CD4-positive, CD25-positive, alpha-beta regulatory T cell (primary cell): ENCODE measurements around the gene CCN5. TPM values are rescaled to one million over a fixed set of nuclear protein-coding genes. Genes with fewer than 3 reads are reported as not detected.
"Not testable (repeated sequence)": the region's sequence is repeated elsewhere in the genome, so short reads cannot be mapped to it uniquely, and the experiment has no call there.

ENCODE experiments used
- ATAC-seq, 2 donors: fragments of 150-1000 bp; cut with Tn5 transposase; one replicate each; pipeline ENCODE4 v1.10.0; 2021; ENCODE audit warnings: low read depth in 2 of 2, moderate number of reproducible peaks in 2 of 2, moderate library complexity in 1 of 2
- DNase-seq, 3 donors: peaks; one replicate each; pipeline versions ENCODE4 v3.0.0 to v3.0.0-alpha.2; 2012 to 2022; ENCODE audit warnings: mixed read lengths in 1 of 3
- H3K27ac ChIP-seq: one replicate; pipeline ENCODE4 v1.7.0; 2013; ENCODE audit warnings: mild to moderate bottlenecking, low read length; ENCODE audit not compliant: insufficient read depth, poor library complexity, severe bottlenecking
- H3K27me3 ChIP-seq: one replicate; pipeline ENCODE4 v1.7.0; 2013; ENCODE audit warnings: low read length; ENCODE audit not compliant: control insufficient read depth, insufficient read depth
- H3K36me3 ChIP-seq: one replicate; pipeline ENCODE4 v1.7.0; 2013; ENCODE audit warnings: mild to moderate bottlenecking, low read length, moderate library complexity; ENCODE audit not compliant: control insufficient read depth, insufficient read depth
- H3K4me1 ChIP-seq: 2 replicates; pipeline ENCODE4 v1.7.0; 2013; ENCODE audit warnings: mild to moderate bottlenecking, low read length; ENCODE audit not compliant: insufficient read depth, control insufficient read depth, poor library complexity, severe bottlenecking
- H3K4me3 ChIP-seq: one replicate; pipeline ENCODE4 v1.7.0; 2013; ENCODE audit warnings: low read depth, mild to moderate bottlenecking, low read length, moderate library complexity
- H3K9me3 ChIP-seq, 2 experiments: 1 replicate in 1 of 2; 2 replicates in 1 of 2; pipeline ENCODE4 v1.7.0; 2013; ENCODE audit warnings: low read length in 2 of 2, mild to moderate bottlenecking in 1 of 2, moderate library complexity in 1 of 2; ENCODE audit not compliant: control insufficient read depth in 2 of 2
- H3K27ac Mint-ChIP-seq, 3 donors: one replicate each; pipeline ENCODE4 v1.8.0; 2020 to 2022; ENCODE audit warnings: mild to moderate bottlenecking in 3 of 3, mixed read lengths in 3 of 3, moderate library complexity in 2 of 3
- H3K27me3 Mint-ChIP-seq: one replicate; pipeline ENCODE4 v1.8.0; 2022; ENCODE audit warnings: mild to moderate bottlenecking, mixed read lengths
- H3K36me3 Mint-ChIP-seq: one replicate; pipeline ENCODE4 v1.8.0; 2020; ENCODE audit warnings: mixed read lengths
- H3K4me1 Mint-ChIP-seq, 4 donors: one replicate each; pipeline ENCODE4 v1.8.0; 2020 to 2022; ENCODE audit warnings: mixed read lengths in 4 of 4, mild to moderate bottlenecking in 1 of 4
- H3K4me3 Mint-ChIP-seq, 4 donors: one replicate each; pipeline ENCODE4 v1.8.0; 2020 to 2022; ENCODE audit warnings: mild to moderate bottlenecking in 4 of 4, mixed read lengths in 4 of 4, moderate library complexity in 3 of 4
- H3K9me3 Mint-ChIP-seq, 7 donors: one replicate each; pipeline ENCODE4 v1.8.0; 2020 to 2022; ENCODE audit warnings: mixed read lengths in 7 of 7, mild to moderate bottlenecking in 3 of 7, moderate library complexity in 2 of 7
- polyA plus RNA-seq, 4 donors: library from polyadenylated mRNA; unstranded; fragments of 300-500 nt; fragmentation: Illumina TruSeq; gene quantifications; one replicate each; pipeline ENCODE4 v1.2.3, GENCODE V29; 2021
- total RNA-seq: library from RNA; stranded (reverse); gene quantifications from one replicate; pipeline ENCODE4 v1.2.3, GENCODE V29; 2022

The CCN5 gene, protein sequence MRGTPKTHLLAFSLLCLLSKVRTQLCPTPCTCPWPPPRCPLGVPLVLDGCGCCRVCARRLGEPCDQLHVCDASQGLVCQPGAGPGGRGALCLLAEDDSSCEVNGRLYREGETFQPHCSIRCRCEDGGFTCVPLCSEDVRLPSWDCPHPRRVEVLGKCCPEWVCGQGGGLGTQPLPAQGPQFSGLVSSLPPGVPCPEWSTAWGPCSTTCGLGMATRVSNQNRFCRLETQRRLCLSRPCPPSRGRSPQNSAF
- total RNA-seq (not detected), polyA plus RNA-seq (not detected)

DNA sequence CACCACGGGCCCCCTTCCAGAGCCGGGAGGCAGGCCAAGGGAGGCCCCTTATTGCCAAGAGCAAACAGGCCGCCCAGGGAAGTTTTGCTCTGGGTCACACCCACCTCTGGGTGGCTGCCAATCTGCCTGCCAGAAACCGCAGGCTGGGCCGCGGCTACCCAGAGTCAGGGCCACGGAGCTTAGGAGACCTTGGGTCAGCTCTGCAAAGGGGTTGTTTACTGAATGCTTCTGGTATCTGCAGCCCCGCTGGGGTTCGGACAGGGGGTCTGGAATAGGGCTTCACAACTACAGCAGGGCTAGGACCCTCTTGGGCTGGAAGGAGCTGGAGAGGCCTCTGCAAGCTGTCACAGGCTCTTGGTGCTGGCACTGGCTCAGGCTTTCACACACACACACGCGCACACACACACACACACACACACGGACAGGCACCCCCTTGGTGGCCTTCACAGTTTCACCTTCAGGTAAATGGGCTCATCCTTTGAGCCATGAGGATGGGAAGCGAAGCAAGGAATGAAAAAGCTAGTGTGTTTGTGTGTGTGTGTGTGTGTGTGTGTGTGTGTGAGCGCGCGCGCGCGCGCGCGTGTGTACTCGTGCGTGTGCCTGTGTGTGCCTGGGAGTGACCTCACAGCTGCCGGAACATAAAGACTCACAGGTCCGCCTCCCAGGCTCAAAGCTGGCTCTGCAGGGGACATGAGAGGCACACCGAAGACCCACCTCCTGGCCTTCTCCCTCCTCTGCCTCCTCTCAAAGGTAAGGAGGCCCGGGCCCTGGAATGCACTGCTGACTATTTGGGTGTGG is at the start of gene CCN5:
CCN5 (plus strand) TSS at position 669 of the 798 bp plus-strand sequence; CDS start at position 691, 22 bp downstream.
- no peaks in the 10 kb centered on the region for H3K9me3 Mint-ChIP-seq
- H3K27me3 ChIP-seq, result no peaks in the 10 kb centered on the region
- no peaks in the 10 kb centered on the region for H3K9me3 ChIP-seq
- H3K36me3 ChIP-seq, result no peaks in the 10 kb centered on the region
- ATAC-seq (no peak), DNase-seq (no peak)
- peaks cover 5% of the 10 kb centered on the region for H3K27me3 Mint-ChIP-seq
- H3K4me1 Mint-ChIP-seq, result peaks cover 0 to 6% (median 0%) of the 10 kb centered on the region in 4 donors
- no peak within 1 kb of the TSS for H3K27ac Mint-ChIP-seq
- no peak within 1 kb of the TSS for H3K27ac ChIP-seq
- H3K4me3 Mint-ChIP-seq, result no peak within 1 kb of the TSS
- no peak within 1 kb of the TSS for H3K4me3 ChIP-seq
- H3K4me1 ChIP-seq, result no peaks in the 10 kb centered on the region
- no peaks in the 10 kb centered on the region for H3K36me3 Mint-ChIP-seq

DNA sequence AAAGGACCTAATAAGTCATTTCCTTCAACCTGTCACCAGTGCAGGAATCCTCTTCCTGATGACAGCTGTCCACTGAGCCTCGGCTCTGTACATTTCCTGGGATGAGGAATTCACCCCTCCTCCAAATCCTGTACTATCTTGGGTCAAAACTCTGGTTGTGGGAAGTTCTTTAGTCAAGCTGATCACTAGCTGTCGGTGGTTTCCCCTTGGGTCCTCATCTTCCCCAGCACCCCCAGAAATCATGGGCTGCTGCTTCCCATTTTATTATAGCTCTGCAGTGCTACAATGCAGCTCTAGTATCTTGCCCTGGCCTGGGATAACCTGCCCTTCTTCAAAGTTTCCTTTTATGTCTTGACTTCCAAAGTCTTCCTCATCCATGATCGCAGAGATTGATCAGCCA is 49.1 kb upstream of the CCN5 start:
- Histone ChIP-seq H3K36me3 (no peaks in the 10 kb centered on the region), H3K9me3 (no peaks in the 10 kb centered on the region), H3K4me1 (no peaks in the 10 kb centered on the region), H3K27me3 (no peaks in the 10 kb centered on the region), H3K4me3 (no peak overlapping the region), H3K27ac (no peak overlapping the region)
- peaks cover 10 to 19% (median 17%) of the 10 kb centered on the region in 4 donors for H3K4me1 Mint-ChIP-seq
- DNase-seq (no peak), ATAC-seq (no peak)
- H3K9me3 Mint-ChIP-seq, result peaks cover 0 to 2% (median 0%) of the 10 kb centered on the region in 7 donors
- no peak overlapping the region for H3K4me3 Mint-ChIP-seq
- H3K36me3 Mint-ChIP-seq, result peaks cover 7% of the 10 kb centered on the region
- H3K27me3 Mint-ChIP-seq, result no peaks in the 10 kb centered on the region
- no peak overlapping the region for H3K27ac Mint-ChIP-seq

DNA sequence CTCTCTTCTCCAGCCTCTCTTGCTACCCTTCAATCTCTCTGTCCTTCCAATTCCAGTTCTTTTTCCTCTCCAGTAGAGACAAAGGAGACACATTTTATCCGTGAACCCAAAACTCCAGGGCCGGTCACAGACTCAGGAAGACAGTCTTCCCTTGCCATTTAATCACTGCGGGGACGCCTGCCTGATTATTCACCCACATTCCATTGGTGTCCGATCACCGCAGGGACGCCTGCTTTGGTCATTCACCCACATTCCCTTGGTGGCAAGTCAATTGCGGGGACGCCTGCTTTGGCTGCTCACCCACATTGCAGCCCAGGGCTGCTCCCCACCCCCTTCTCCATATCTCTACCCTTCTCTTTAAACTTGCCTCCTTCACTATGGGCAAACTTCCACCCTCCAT is 44.3 kb upstream of the CCN5 start:
- not testable (repeated sequence) for ATAC-seq, DNase-seq

DNA sequence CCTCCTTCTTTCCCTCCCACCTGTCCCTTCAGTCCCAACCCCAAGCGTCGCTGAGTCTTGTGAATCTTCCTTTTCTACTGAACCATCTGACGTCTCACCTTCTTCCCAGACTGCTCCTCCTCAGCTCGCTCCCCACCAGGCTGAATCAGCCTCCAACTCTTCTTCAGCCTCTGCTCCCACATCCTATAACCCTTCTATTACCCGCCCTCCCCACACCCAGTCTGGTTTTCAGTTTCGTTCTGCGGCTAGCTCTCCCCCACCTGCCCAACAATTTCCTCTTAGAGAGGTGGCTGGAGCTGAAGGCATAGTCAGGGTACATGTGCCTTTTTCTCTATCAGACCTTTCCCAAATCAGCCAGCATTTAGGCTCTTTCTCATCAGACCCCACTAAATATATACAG is 43.6 kb upstream of the CCN5 start:
- not testable (repeated sequence) for H3K27ac Mint-ChIP-seq, H3K27me3 Mint-ChIP-seq, H3K4me1 ChIP-seq, H3K27me3 ChIP-seq, H3K9me3 ChIP-seq, H3K36me3 Mint-ChIP-seq, H3K9me3 Mint-ChIP-seq, H3K36me3 ChIP-seq
- Mint-ChIP-seq H3K4me1 (peaks cover 5 to 34% (median 25%) of the 10 kb centered on the region in 4 donors), H3K4me3 (peak overlapping the region in 3 of 4 donors; percentile 92 to 96 (median 95))
- H3K4me3 ChIP-seq, result peak overlapping the region; percentile 79
- peak overlapping the region; percentile 57 for H3K27ac ChIP-seq
- peak; percentile 89 to 99 for ATAC-seq
- peak; percentile 18 to 88 (median 58) for DNase-seq

More for the DNA sequence above, 44.3 kb upstream of the CCN5 start:
- Mint-ChIP-seq H3K4me1 (peaks cover 5 to 34% (median 26%) of the 10 kb centered on the region in 4 donors), H3K4me3 (peak overlapping the region in 3 of 4 donors; percentile 92 to 96 (median 95))
- H3K27ac ChIP-seq, H3K9me3 ChIP-seq, H3K36me3 ChIP-seq, H3K9me3 Mint-ChIP-seq, H3K27me3 ChIP-seq, H3K27me3 Mint-ChIP-seq, H3K27ac Mint-ChIP-seq, H3K36me3 Mint-ChIP-seq, H3K4me1 ChIP-seq: not testable (repeated sequence)
- H3K4me3 ChIP-seq, result peak overlapping the region; percentile 79

DNA sequence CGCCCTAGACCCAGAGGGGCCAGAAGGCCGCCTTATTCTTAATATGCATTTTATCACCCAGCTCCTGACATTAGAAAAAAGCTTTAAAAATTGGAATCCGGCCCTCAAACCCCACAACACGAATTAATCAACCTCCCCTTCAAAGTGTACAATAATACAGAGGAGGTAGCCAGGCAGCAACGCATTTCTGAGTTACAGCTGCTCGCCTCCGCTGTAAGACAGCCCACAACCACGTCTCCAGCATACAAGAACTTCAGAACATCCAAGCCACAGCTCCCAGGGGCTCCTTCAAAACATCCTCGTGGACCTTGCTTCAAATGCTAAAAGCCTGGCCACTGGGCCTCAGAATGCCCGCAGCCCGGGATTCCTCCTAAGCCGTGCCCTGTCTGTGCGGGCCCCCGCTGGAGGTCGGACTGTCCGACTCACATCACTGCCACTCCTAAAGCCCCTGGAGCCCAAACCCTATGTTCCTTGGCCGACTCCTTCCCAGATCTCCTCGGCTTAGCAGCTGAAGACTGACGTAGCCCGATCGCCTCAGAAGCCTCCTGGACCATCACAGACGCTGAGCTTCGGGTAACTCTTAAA is 42.8 kb upstream of the CCN5 start:
- not testable (repeated sequence) for H3K36me3 Mint-ChIP-seq, DNase-seq

DNA sequence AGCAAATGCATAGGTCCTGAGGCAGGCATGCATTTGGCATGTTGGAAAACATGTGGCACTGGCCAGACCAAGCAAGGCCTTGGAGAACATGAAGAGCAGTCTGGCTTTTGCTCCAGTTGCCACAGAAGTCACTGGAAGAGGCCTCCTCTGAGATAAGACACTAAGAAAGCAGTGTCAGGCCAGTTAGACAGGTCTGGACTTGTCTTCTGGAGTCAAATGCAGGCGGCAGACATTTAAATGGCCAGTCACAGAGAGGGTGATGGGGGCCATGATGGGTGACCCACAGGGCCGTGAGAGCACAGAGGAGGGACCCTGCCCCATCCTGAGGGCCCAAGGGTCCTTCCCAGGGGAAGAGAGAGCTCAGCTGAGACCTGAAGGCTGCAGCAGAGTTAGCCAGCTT is 36.9 kb upstream of the CCN5 start:
- peak overlapping the region in 2 of 3 donors; percentile 40 to 48 for H3K27ac Mint-ChIP-seq
- no peaks in the 10 kb centered on the region for H3K9me3 Mint-ChIP-seq
- H3K4me1 ChIP-seq, result no peaks in the 10 kb centered on the region

More for the DNA sequence above, 42.8 kb upstream of the CCN5 start:
- H3K27me3 Mint-ChIP-seq, H3K27me3 ChIP-seq, H3K9me3 Mint-ChIP-seq, H3K4me3 ChIP-seq, ATAC-seq, H3K27ac Mint-ChIP-seq, H3K4me1 ChIP-seq, H3K36me3 ChIP-seq, H3K9me3 ChIP-seq: not testable (repeated sequence)
- peak overlapping the region in 2 of 4 donors; percentile 92 to 95 for H3K4me3 Mint-ChIP-seq
- peak overlapping the region; percentile 57 for H3K27ac ChIP-seq
- peaks cover 5 to 34% (median 24%) of the 10 kb centered on the region in 4 donors for H3K4me1 Mint-ChIP-seq

DNA sequence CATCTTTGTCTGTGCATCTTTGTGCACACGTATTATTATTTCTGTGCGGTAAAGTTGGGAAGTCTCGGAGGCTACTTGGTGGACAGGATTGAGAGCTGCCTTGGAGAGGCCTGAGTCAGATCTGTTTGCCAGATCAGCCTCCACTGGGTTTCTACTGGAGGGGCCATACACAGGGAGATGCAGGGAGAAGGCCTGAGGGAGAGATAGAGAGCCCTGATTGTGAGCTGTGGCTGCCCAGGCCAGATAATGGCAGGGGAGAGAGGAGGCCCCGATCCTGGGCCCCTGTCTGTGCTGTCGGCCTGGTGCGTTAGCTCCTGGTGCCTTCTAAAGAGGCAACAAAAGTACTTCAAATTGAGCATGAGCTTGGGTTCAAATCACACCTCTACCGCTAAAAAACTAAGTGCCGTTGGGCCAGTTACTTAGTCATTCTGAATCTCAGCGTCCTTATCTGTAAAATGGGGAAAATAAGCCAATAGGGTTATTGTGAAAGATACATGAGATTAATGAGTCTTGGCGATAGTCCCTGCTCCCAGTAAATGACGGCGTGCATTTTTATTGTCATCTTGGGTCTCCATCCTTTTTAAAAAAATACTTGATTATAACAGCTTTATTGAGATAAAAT is 36.1 kb upstream of the CCN5 start:
- Mint-ChIP-seq H3K36me3 (no peaks in the 10 kb centered on the region), H3K4me1 (peaks cover 4 to 8% (median 6%) of the 10 kb centered on the region in 4 donors), H3K27me3 (peaks cover 5% of the 10 kb centered on the region), H3K9me3 (no peaks in the 10 kb centered on the region), H3K4me3 (no peak overlapping the region), H3K27ac (no peak overlapping the region)
- no peaks in the 10 kb centered on the region for H3K9me3 ChIP-seq
- no peaks in the 10 kb centered on the region for H3K27me3 ChIP-seq
- H3K4me3 ChIP-seq, result no peak overlapping the region
- no peaks in the 10 kb centered on the region for H3K36me3 ChIP-seq
- DNase-seq (no peak), ATAC-seq (no peak)
- H3K27ac ChIP-seq, result no peak overlapping the region
- no peaks in the 10 kb centered on the region for H3K4me1 ChIP-seq

More for the DNA sequence above, 36.9 kb upstream of the CCN5 start:
- H3K4me3 ChIP-seq, result no peak overlapping the region
- H3K36me3 ChIP-seq, result no peaks in the 10 kb centered on the region
- ATAC-seq (no peak), DNase-seq (no peak)
- H3K27ac ChIP-seq, result no peak overlapping the region
- no peaks in the 10 kb centered on the region for H3K36me3 Mint-ChIP-seq
- peaks cover 0 to 2% (median 0%) of the 10 kb centered on the region in 4 donors for H3K4me1 Mint-ChIP-seq
- H3K27me3 Mint-ChIP-seq, result no peaks in the 10 kb centered on the region
- H3K9me3 ChIP-seq, result no peaks in the 10 kb centered on the region
- H3K4me3 Mint-ChIP-seq, result no peak overlapping the region
- no peaks in the 10 kb centered on the region for H3K27me3 ChIP-seq
